Measurements from ENCODE around the gene CLOCK. TPM values are rescaled to one million over a fixed set of nuclear protein-coding genes. Genes with fewer than 3 reads are reported as not detected.

Gene CLOCK
- polyA plus RNA-seq, 1 donor: 17.6 TPM

GRCh38 chr4:55381502-55381901 is 165.2 kb downstream of the CLOCK start:
- DNase-seq (ENCODE audit: low read depth): no peak

GRCh38 chr4:55380576-55380975 is 166.1 kb downstream of the CLOCK start:
- no peak for DNase-seq (ENCODE audit: low read depth)

- DNase-seq (ENCODE audit: low read depth): no peak
Measured at GRCh38 chr4:55378617-55379467, 167.9 kb downstream of the CLOCK start.

Other genes starting within 250 kb of the CLOCK start
- 11.3 TPM for gene SRD5A3, start 200.7 kb downstream of the CLOCK start, polyA plus RNA-seq (ENCODE audit: insufficient read length)
- gene TMEM165, start 151.0 kb downstream of the CLOCK start, polyA plus RNA-seq (ENCODE audit: insufficient read length): 40.0 TPM
- not detected for gene PDCL2, start 45.3 kb upstream of the CLOCK start, polyA plus RNA-seq (ENCODE audit: insufficient read length)
- 1.7 TPM for gene NMU, start 89.4 kb upstream of the CLOCK start, polyA plus RNA-seq (ENCODE audit: insufficient read length)

Measured in forelimb muscle (tissue), 1 donor.